Brain microvascular endothelial cell (primary cell): ENCODE results near the gene SPHK2.

Experiments
- DNase-seq: peaks from one replicate; pipeline ENCODE4 v3.0.0-alpha.2; 2020
- H3K27ac ChIP-seq: fragments of 250-450 bp; sonication (Bioruptor Pico); 2 replicates; pipeline ENCODE4 v1.5.1; 2020; ENCODE audit warnings: mild to moderate bottlenecking, moderate library complexity
- H3K27me3 ChIP-seq: fragments of 250-450 bp; sonication (Bioruptor Pico); replicated peaks from 2 replicates; pipeline ENCODE4 v1.5.1; 2020; ENCODE audit warnings: mild to moderate bottlenecking
- H3K36me3 ChIP-seq: fragments of 250-450 bp; sonication (Bioruptor Pico); replicated peaks from 2 replicates; pipeline ENCODE4 v1.5.1; 2020; ENCODE audit warnings: mild to moderate bottlenecking
- H3K4me3 ChIP-seq: 2 replicates; pipeline ENCODE4 v1.5.1; 2011; ENCODE audit warnings: low read depth, mild to moderate bottlenecking, control low read depth, low read length, moderate library complexity
- in situ Hi-C: cut with HindIII; loops from 2 replicates; pipeline ENCODE4 v1.10.0; 2017; ENCODE audit warnings: low sequenced_read_pairs, low pct_ligation_motif_present
- TF ChIP-seq, protein P1 (sequence below): IDR thresholded peaks from 2 replicates; pipeline ENCODE4 v1.5.1; 2011; ENCODE audit warnings: low read depth, mild to moderate bottlenecking, moderate library complexity, low read length, control low read depth, inconsistent platforms; ENCODE audit errors: missing control alignments

The SPHK2 gene

DNA sequence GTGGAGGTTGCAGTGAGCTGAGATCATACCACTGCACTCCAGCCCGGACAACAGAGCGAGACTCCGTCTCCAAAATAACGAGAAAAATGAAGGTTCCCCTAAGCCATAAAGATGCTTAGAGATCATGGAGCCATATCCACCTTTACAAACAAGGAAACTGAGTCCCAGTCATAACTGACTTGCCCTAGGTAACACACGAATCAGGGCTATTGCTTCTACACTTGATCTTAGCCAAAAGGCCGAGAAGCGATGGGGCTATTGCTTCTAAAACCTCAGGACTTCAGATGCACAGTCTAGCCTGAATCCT, 14.7 kb downstream of the SPHK2 start:
- in situ Hi-C loops, result no loop called here
- Histone ChIP-seq H3K27me3 (no peaks in the 10 kb centered on the region), H3K36me3 (no peaks in the 10 kb centered on the region), H3K27ac (no peak overlapping the region), H3K4me3 (no peak overlapping the region)
- TF ChIP-seq, protein P1, sequence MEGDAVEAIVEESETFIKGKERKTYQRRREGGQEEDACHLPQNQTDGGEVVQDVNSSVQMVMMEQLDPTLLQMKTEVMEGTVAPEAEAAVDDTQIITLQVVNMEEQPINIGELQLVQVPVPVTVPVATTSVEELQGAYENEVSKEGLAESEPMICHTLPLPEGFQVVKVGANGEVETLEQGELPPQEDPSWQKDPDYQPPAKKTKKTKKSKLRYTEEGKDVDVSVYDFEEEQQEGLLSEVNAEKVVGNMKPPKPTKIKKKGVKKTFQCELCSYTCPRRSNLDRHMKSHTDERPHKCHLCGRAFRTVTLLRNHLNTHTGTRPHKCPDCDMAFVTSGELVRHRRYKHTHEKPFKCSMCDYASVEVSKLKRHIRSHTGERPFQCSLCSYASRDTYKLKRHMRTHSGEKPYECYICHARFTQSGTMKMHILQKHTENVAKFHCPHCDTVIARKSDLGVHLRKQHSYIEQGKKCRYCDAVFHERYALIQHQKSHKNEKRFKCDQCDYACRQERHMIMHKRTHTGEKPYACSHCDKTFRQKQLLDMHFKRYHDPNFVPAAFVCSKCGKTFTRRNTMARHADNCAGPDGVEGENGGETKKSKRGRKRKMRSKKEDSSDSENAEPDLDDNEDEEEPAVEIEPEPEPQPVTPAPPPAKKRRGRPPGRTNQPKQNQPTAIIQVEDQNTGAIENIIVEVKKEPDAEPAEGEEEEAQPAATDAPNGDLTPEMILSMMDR, result no peak
- DNase-seq, result no peak

DNA sequence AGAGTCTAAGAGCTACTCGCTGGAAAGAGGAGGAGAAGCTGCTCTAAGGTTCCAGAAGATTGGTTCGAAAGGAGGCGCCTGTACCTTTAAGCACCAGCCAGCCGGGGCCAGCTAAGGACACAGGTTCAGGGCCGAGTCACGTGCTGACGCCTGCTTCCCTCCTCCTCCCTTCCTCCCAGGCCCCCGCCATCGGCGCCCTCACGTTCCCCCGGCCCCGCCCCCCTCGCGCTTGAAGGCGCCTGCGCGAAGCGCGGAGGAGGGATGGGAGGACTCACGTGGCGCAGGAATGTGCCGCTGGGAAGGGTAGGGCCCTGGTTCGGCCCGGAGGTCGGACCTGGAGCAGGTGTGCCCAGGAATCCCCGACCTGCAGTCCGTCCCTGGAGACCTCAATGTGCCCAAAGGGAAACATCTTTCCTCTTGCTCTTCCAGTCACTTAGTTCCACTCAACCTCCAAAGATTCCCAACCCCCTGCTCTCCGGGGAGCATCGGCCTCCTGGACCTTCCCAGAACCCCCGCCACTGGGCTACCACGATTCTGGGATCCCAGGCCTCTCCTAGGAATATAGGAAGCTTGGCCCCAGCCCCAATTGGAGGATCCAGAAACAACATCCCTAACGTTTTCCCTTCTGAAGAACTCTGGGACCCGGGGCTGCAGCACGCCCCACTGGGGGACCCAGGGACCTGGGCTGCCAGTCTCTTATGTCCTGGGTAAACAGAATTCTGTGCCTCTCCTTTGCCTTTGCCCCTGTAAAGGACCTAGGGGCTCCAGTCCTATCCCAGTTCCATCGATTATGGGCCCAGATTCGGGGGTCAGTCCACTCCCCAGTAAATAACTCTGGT, 15.3 kb downstream of the SPHK2 start:
- H3K4me3 ChIP-seq, result peak overlapping the region; percentile 16
- in situ Hi-C loops, result no loop called here
- H3K27ac ChIP-seq, result no peak overlapping the region
- TF ChIP-seq, protein P1, result no peak
- no peaks in the 10 kb centered on the region for H3K36me3 ChIP-seq
- DNase-seq, result peak; percentile 86
- H3K27me3 ChIP-seq, result no peaks in the 10 kb centered on the region

DNA sequence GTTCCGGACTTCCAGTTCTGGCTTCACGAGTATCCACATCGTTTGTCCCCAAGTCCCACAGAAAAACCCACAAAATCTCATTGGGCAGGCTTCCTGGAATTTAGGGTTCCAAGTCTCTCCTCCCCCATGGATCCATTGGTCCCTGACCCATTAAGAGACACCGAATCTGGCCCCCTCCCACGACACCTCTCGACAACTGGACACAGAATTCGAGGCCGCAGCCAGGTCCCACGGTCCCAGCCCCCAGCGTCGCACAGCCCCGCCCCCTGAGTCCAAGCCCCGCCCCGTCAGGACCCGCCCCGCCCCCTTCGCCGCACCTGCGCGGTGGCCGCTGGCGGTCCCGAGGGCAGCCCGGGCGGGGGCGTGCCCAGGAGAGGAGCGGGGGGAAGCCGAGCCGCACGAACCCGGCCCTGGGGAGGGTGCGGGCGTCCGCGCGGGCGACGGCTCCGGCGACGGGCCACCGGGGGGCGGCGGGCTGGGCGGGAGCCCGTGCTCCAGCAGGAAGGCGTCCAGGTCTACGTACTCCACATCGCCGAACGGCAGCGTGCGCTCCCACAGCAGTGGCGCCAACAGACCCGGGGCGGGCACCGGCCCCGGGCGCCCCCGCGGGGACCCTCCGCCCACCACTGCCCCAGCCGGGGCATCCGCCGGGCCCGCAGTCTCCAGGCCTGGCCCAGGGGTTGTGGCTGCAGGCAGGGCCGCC, 16.1 kb downstream of the SPHK2 start:
- H3K4me3 ChIP-seq, result peak overlapping the region; percentile 17
- TF ChIP-seq, protein P1, result no peak
- no peak overlapping the region for H3K27ac ChIP-seq
- in situ Hi-C loops, result no loop called here
- H3K36me3 ChIP-seq, result no peaks in the 10 kb centered on the region
- H3K27me3 ChIP-seq, result no peaks in the 10 kb centered on the region
- no peak for DNase-seq

DNA sequence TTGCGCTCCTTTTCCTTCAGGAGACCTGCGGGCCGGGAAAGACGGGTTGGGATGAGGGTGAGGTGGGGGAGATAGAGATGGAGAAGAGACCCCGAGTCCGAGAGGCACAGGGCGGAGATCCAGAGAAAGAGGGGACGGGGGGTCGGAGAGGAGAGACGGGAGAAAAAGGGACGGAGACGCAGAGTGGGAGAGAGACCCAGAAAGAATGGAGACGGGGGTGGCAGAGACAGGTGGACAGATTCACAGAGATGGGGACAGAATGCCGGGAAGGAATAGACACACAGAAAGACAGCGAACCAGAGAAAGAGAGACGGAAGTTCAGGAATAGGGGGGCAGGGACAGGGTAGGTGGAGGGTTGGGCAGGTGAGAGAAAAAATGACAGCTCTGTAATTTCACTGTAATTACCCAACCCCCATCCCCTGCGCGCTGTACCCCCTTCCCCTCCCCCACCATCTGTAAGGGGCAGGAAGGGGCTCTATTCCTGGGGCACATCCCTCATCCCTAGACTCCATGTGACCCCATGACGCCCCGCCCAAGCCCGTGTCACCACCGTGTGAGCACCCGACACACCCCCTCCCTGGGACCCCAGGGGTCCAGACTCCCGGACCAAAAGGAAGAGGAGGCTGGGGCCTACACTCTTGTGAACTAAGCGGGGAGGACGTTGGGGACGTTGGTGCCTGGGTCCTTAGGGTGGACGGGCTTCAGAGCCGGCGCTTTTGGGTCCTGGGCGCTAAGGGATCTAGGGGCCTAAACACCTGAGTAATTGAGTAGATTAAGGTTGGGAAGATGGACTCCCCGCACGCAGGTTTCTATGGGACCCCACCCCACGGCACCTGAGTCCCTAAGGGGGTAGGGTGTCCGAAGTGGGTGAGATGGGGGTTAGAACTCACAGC, 16.9 kb downstream of the SPHK2 start:
- DNase-seq, result no peak
- TF ChIP-seq, protein P1, result no peak
- in situ Hi-C loops, result no loop called here
- no peak overlapping the region for H3K4me3 ChIP-seq
- H3K27ac ChIP-seq, result no peak overlapping the region
- H3K27me3 ChIP-seq, result no peaks in the 10 kb centered on the region
- H3K36me3 ChIP-seq, result no peaks in the 10 kb centered on the region

DNA sequence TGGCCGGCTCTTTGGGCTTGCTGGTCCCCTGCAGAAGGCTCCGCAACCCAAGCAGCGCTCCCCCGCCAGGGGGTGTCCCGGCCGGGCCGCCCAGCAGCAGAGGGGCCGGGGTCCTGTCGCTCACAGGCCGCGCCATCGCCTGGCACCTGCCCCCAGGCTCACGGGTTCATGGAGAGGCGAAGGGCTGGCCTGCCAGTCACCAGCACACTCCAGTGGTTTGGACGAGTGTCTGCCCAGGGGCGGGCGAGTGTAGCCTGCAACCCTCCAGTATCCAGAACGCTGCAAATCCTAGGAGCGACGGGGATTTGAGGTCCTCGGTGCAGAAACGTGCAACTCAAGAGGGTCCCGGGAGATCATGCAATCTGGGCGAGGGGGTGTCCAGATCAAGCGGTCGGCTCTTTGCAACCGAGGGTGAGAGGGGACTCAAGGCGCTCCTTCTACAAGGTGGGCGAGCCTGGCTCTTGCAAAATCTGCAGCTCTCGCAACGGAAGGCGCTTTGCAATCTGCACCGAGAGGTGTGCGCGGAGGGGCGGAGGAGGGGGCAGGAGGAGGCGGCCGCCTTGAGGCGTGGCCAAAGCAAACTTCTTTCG, 17.6 kb downstream of the SPHK2 start, which contains the start of gene DBP:
Gene DBP (minus strand): TSS at position 521 of the 590 bp plus-strand sequence. CDS start 385 bp downstream, at position 136.
- Histone ChIP-seq H3K36me3 (no peaks in the 10 kb centered on the region), H3K27me3 (no peaks in the 10 kb centered on the region), H3K27ac (peak within 1 kb of the TSS; percentile 26), H3K4me3 (peak within 1 kb of the TSS; percentile 45)
- TF ChIP-seq, protein P1, result no peak
- DNase-seq, result no peak
- in situ Hi-C loops, result no loop called here
